Measurements from ENCODE around the gene RTF1. TPM values are rescaled to one million over a fixed set of nuclear protein-coding genes. Genes with fewer than 3 reads are reported as not detected.
"Not testable (repeated sequence)": the region's sequence is repeated elsewhere in the genome, so short reads cannot be mapped to it uniquely, and the experiment has no call there.

The RTF1 gene
- total RNA-seq, 1 donor: 15.1 TPM

DNA sequence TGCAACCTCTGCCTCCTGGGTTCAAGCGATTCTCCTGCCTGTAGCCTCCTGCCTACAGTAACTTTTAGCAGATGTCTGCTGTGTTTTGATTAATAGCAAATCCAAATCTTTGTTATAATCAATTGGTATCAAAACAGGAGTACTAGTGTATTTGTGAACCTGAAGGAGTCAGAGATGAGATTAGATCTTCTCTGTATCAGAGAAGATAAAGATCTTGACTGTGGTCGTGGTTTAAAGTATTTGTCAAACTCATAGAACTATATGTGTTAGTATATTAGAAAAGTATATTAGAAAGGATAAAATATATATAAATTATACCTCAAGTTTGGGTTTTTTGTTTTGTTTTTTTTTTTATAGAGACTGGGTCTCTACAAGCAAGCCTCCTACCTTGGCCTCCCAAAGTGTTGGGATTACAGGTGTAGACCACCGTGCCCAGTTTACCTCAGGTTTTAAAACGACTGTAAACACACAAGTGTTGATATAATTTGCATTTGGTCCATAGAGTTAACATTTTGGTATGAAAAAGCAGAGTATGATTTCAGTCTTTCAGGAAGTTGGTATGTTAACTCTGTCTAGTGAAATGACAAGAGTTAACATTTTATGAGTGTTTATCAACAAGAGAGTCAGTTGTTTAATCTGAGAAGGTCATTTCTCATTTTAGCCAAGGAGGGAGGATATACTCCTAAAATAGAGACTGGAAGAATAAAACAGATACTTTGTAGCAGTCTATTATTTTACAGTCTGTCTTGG is 18.3 kb downstream of the RTF1 start:
- no peak for DNase-seq (ENCODE audit: low read depth in 2 of 3, low spot score in 2 of 3)

DNA sequence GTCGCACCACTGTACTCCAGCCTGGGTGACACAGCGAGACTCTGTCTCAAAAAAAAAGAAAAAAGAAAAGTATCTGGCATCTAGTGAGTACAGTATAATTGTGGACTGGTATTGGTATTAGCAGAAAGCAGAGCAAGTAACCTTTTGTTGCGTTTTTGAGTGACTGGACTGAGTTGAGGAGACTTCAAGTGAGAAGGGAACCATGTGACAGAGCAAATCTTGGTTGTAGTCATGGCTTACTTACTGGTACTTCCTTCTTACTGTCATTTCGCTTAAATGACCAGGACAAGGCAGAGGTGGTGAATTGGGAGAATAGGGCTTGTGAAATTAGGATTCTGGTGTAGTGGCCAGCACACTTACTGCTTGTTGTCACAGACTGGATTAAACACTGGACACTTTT is 20.6 kb downstream of the RTF1 start:
- DNase-seq (ENCODE audit: low read depth in 2 of 3, low spot score in 2 of 3): no peak

DNA sequence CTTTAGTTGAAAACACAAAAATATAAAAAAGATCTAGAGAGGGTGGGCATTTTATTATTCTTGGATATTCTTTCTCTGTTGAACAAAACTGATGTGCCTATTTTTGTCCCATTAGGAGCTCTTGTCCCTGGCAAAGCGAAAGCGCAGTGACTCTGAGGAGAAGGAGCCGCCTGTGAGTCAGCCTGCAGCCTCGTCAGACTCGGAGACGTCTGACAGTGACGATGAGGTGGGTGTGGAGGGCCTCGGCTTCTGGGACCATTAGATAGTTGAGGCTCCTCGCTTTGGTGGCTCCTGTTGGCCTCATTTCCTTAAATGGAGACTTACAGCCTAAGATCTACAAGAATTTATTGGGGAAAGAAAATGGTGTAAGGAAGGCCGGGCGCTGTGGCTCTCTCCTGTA is 21.3 kb downstream of the RTF1 start:
- DNase-seq (ENCODE audit: low read depth in 2 of 3, low spot score in 2 of 3): no peak

DNA sequence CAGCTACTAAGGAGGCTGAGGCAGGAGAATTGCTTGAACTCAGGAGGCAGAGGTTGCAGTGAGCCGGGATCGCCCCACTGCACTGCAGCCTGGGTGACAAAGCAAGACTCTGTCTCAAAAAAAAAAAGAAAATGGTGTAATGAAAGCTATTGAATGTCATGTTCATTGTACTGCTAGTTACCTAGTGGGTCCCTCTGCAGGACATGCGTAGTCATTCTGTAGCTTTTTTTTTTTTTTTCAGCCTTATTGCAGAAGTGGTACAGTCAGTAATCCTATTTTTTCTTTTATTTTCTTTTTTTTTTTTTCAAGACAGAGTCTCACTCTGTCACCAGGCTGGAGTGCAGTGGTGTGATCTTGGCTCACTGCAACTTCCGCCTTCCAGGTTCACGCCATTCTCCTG is 21.9 kb downstream of the RTF1 start:
- DNase-seq (ENCODE audit: low read depth in 2 of 3, low spot score in 2 of 3): peak in 2 of 3 donors; percentile 36 to 52

DNA sequence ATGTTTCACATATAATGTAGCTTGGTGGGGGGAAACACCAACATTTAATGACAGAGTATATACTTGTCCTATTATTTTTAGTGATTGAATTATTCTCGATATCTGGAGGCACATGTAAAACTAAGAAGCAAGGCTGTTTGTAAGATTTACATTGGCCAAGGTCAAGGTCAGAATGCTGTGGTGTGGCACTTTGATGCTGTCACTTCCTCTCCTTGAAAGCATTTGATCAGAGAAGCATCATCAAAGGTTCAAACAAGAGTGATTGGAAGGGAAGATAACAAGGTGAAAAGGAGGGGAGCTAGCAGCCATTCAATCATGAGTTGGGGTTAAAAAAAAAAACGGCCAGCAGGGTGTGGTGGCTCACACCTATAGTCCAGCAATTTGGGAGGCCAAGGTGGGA is 26.4 kb downstream of the RTF1 start:
- no peak for DNase-seq (ENCODE audit: low read depth in 2 of 3, low spot score in 2 of 3)

DNA sequence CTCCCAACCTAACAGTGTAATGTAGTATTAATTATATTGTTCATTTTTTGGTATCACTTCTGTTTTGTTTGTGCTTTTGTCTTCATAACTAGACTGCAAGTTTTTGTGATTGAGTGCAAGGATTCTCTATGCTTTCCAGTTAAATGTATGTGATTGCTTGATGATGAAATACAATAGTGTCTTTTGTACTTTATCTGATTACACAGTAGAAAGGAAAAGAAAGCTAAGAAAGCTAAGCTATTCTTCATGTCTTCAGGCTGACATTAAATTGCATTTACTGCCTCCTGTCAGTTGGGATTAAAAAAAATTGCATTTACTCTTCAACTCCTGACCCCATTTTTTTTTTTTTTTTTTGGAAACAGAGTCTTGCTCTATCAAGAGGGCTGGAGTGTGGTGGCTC is 28.5 kb downstream of the RTF1 start:
- DNase-seq (ENCODE audit: low read depth in 2 of 3, low spot score in 2 of 3): no peak

DNA sequence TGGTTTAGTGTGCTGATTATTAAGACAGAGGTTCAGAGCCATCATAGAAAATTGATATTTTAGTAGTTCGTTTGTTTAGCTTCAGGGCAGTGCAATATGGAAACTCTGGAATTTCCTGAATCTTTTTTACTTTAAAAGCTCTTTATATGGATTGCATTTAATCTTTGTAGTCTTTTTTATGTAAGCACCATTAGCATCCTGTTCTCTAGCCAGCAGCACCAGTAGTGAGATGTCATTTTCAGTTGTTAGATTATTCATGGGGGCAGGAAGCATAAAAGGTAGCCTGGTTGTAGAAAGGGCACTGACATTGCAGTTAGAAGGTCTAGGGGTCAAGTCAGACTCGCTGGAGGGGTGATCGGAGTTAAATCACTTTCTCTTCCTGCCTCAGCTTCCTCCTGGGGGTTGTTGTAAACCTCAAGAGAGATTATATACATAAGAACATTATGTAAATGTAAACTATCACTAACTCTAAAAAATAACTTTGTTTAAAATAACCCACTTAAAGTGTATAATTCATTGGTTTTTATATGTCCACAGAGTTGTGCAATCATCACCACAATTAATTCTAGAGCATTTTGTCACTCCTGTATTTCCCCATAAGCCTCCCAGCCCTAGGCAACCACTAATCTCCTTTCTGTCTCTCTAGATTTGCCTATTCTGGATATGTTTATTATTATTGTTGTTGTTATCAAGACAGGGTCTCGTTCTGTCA is 45.3 kb downstream of the RTF1 start:
- no peak for DNase-seq (ENCODE audit: low read depth in 2 of 3, low spot score in 2 of 3)

DNA sequence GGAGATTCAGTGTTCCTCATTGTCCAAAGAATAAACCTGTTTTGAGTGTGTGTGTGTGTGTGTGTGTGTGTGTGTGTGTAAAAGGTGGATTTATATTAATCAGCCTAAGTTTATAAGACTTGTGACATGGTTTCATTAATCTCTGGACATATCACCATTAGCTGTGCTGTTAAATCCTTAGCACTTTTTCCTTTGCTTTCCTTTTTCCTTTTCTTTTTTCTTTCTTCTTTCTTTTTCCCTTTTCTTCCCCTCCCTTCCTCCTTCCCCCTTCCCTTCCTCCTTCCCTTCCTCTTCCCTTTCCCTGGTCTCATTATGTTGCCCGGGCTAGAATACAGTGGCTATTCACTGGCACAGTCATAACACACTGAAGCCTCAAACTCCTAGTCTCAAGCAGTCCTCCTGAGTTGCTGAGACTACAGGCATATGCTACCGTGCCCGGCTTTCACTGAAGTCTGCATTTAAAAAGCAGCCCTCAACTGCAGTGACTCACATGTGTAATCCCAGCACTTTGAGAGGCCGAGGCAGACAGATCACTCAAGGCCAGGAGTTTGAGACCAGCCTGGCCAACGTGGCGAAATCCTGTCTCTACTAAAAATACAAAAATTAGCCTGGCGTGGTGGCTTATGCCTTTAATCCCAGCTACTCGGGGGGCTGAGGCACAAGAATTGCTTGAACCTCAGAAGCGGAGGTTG is 48.1 kb downstream of the RTF1 start:
- no peak for DNase-seq (ENCODE audit: low read depth in 2 of 3, low spot score in 2 of 3)

DNA sequence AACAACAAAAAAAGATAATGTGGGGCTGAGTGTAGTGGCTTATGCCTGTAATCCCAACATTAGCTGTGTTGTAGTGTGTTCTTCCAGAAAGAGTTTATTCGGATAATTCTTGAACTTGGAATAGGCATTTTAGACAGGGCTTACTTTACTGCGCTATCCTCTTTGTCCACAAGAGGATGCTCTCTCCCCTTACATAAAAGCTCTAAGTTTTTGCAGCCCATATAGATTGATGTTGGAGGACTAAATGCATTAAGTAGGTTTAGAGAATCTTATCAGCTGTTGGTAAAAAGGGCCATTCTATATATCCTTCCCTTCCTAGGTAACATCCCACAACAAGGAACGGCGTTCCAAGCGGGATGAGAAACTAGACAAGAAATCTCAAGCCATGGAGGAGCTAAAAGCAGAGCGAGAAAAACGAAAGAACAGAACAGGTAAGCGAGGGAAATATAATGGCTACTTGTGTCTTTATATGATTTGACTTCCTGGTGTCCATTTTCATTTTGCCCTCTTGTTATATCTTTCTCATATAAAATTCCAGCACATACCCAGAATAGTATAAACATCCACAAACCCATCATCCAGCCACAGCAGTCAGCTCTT is 49.0 kb downstream of the RTF1 start:
- DNase-seq (ENCODE audit: low read depth in 2 of 3, low spot score in 2 of 3): peak in 2 of 3 donors; percentile 36 to 69

DNA sequence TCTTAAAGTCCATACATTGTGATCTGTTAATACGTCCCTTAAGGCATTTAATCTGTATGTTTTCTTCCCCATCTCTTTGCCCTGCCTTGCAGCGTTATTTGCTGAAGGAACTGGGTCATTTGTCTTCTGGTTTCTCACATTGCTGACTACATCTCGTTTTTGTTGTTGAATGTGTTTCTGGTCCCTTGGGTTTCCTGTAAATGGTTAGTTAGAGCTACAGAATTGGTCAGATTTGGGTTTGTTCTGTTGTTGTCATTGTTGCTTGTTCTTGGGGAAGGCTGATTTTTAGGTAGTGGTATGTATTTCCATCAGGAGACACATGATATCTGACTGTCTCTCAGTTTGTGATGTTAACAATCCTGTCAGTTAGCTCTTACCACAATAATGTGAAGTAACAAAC is 49.8 kb downstream of the RTF1 start:
- no peak for DNase-seq (ENCODE audit: low read depth in 2 of 3, low spot score in 2 of 3)

DNA sequence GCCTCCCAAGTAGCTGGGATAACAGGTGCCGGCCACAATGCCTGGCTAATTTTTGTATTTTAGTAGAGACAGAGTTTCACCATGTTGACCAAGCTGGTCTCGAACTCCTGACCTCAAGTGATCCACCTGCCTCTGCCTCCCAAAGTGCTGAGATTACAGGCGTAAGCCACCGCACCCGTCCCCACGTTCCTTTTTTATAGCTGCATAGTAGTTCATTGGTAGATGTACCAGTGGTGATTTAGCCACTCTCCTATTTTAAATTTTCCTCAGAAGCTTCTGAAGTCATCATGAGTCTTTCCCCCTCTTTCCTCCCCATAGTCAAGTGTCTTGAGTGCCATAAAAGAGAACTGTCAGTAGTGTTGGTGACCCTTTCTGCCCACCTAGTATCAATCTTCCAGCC is 52.7 kb downstream of the RTF1 start:
- DNase-seq (ENCODE audit: low read depth in 2 of 3, low spot score in 2 of 3): not testable (repeated sequence)

DNA sequence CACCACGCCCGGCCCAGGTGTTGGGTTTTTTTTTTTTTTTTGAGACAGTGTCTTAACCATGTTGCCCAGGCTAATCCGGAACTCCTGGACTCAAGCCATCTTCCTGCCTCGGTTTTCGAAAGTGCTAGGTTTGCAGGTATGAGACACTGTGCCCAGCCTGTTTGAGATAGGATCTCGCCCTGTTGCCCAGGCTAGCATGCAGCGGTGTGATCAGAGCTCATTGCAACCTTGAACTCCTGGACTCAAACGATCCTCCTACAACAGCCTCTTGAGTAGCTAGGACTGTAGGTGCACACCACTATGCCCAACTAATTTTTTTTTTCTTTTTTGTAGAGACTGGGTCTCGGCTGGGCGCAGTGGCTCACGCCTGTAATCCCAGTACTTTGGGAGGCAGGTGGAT is 56.5 kb downstream of the RTF1 start:
- no peak for DNase-seq (ENCODE audit: low read depth in 2 of 3, low spot score in 2 of 3)

DNA sequence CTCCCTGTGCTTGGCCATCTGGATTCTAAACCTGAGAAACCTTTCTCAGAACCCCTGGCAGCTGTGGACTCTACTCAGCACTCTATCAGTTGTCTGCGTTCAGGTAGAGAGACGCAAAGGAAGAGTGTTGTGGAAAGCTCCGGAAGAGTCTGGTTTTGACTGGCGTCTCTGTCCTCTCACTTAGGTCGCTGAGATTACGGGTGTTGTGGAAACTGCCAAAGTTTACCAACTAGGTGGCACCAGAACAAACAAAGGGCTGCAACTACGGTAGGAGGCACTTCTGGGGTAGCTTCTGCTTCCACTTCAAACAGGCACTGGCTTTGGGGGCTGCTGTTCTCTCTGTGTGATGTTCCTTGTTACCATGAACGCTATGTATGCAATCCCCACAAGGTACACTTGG is 57.5 kb downstream of the RTF1 start:
- DNase-seq (ENCODE audit: low read depth in 2 of 3, low spot score in 2 of 3): no peak

DNA sequence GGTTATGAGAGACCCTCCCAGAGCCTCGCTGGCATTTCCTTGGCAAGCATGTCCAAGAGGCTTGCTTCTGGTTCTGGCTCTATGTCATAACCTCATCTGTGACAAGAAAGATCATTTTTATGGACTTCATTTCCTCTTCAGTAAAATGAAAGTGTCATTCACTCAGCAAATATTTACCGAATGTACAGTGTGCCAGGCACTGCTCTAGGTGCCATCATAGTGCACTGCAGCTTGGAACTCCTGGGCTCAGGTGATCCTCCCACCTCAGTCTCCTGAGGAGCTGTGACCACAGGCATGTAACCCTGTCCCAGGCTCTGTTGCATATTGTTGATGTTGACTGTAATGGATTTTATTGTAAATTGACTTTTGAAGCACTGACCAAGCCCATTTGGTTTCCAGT is 58.0 kb downstream of the RTF1 start:
- no peak for DNase-seq (ENCODE audit: low read depth in 2 of 3, low spot score in 2 of 3)

DNA sequence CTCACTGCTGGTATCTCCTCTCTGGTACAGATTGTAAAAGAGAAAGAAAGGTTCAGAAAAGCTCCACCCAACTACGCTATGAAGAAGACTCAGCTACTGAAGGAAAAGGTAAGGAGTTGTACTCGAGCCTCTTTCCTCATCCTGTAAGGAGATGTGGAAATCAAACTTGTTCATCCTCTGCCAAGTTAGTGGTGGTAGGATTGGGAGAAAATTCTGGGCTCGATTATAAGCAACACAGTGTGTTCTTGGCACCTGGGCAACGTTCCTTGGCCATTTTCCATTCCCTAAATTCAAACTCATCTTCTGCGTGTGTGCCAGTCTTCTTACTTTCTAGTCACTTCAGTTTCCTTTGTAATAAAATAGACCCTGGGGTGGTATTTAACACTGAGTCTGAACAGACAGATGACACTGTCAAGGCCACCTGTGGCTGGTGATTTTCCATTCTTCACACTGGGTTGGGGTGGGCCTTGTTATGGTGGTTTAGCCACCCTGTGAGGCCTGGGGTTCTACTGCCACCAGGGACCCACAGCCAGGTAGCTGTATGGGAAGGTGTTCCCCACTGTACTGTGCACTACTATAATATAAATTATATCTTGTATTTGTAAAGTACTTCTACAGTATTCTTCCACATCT is 59.6 kb downstream of the RTF1 start:
- no peak for DNase-seq (ENCODE audit: low read depth in 2 of 3, low spot score in 2 of 3)

DNA sequence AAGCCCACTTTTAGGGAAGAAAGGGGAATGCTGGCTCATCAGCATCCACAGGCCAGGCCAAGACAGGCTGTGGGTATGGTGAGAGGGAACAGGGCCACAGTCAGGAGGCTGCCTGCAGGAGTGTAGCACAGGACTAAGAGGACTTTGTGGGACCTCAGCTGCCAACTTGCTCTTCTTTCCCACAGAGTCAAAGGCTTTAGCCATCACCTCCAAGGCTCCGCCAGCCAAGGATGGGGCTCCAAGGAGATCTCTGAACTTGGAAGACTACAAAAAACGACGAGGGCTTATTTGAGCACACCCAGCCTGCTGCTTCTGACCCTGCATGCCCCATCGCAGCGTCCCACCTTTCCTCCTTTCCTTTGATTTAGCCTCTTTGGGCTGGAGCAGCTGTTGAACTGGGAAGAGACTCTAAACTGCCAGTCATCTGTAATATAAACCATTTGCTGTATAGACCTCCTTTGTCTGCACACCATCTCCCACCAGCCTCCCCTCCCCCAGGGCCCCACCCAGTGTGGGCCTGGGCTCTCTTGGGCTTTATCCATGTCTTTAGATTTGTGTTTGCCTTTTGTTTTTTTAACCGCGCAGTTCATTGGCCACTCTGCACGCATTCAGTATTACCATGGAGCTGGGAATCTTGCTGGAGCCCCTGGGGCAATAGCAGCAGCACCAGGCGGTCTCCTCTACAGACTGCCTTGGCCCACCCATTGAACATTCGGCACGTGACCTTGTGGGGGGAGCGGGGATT is 63.7 kb downstream of the RTF1 start:
- no peak for DNase-seq (ENCODE audit: low read depth in 2 of 3, low spot score in 2 of 3)

DNA sequence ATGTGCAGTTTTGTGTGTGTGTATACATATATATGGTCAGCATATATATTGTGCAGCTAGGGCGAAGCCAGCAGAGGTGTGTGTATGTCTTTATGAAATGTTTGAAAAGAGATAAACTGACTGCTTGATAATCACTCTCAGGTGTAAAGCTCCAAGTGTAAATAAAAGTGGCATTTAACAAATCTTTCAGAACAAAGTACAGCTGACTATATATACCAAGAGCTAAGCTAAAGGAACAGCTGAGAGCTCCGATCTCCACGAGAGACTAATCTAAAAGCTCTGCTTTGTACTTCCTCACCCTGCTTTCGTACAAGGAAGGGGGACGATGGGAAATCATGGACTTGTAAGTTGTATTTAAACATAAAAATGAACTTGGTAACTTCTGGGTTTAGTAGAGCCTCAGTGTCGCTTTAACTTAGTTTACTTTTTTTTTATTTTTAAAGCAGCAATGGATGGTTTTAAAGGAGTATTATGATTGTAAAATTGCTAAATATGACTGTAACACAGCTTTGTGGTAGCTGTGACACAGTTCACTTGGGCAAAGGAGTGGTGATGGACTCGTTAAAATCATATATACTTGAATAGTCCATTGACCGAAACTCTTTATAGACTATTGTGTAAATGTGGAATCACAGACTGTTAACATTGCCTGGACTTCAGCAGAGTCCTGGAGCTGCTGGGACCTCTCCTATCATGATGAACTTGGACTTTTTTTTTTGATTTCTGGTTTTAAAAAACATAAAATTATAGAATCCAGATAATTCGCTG is 65.4 kb downstream of the RTF1 start:
- no peak for DNase-seq (ENCODE audit: low read depth in 2 of 3, low spot score in 2 of 3)

DNA sequence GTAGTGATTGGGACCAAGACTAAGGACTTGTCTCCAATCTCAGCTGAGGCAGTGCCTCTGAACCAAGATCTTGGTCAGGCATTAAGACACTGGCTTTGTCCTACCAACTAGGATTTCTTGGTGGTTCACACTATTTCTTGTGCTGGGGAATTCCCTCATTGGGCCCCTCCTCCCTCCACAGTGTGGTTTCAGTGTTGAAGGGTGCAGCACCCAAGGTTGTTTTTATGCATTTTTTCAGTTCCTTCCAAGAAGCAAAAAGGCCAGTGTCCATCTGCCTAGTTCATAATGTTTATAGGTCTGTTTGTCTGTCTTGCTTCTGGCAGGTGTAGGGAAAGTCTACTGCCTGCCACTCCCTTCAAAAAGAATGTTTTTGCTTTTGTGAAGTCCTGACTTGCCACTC is 66.2 kb downstream of the RTF1 start:
- no peak for DNase-seq (ENCODE audit: low read depth in 2 of 3, low spot score in 2 of 3)

DNA sequence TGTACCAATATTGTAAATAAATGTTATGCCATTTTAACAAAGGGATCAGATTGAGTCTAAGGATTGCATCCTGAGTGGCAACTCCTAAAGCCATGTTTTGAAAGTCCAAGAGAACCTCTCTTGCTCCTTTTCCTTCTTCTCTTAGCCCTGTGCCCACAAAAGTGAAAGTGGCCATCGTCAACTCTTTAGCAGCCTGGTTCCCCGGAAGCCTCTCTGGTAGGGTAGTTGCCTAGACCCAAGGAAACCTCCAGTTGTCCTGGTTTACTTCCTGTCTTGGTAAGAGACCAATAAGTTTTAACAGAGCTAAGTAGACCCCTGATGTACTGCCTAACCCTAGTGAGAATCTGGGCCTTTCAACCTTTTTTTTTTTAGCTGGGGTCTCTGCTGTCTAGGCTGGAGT is 66.6 kb downstream of the RTF1 start:
- DNase-seq (ENCODE audit: low read depth in 2 of 3, low spot score in 2 of 3): no peak
